ENCODE data around the gene SERPINF2.
"Not testable (repeated sequence)": the region's sequence is repeated elsewhere in the genome, so short reads cannot be mapped to it uniquely, and the experiment has no call there.

Gene SERPINF2

GRCh38 chr17:1730326-1731193, 12.1 kb upstream of the SERPINF2 start:
- in situ Hi-C loops (cut with HindIII; ENCODE audit: low pct_ligation_motif_present, low pct_unique_long_range_greater_than_20kb, low sequenced_read_pairs), result loop anchor here (10.0 kb wide), 1 partner anchor 54 kb away; no protein-coding TSS in a partner anchor
- DNase-seq, result peak; percentile 79

DNA sequence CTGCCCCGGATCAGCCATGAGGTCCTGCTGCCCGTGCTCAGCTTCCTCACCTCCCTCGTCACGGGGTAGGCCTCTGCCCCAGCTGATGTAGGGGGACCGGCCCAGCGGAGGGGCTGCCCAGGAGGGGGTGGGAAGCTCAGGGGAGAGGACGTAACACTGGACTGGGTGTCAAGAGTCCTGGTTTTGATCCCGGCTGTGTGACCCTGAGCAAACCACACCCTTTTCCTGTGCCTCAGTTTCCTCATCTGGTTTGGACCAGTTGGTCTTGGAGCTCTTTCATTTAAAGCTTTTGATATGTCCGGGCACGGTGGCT, 11.5 kb upstream of the SERPINF2 start:
- DNase-seq, result no peak

DNA sequence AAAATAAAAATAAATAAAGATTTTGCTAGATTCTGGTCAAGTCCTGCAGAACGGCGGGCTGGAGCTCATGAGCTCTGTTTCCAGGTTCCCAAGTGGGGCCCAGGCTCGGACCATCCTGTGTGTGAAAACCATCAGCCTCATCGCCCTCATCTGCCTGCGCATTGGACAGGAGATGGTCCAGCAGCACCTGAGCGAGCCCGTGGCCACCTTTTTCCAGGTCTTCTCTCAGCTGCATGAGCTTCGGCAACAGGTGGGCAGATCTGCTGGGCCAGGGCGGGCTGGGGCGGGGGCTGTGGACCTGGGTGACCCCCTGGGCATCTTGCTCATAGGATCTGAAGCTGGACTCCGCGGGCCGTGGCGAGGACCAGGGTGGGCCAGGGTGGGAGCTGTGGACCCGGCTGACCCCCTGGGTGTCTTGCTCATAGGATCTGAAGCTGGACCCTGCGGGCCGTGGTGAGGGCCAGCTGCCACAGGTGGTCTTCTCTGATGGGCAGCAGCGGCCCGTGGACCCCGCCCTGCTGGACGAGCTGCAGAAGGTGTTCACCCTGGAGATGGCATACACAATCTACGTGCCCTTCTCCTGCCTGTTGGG, 10.3 kb upstream of the SERPINF2 start:
- in situ Hi-C loops (cut with HindIII; ENCODE audit: low pct_ligation_motif_present, low pct_unique_long_range_greater_than_20kb, low sequenced_read_pairs), result loop anchor here (10.0 kb wide), 1 partner anchor 52 kb away; no protein-coding TSS in a partner anchor

More for the DNA sequence above, 11.5 kb upstream of the SERPINF2 start:
- in situ Hi-C loops (cut with HindIII; ENCODE audit: low pct_ligation_motif_present, low pct_unique_long_range_greater_than_20kb, low sequenced_read_pairs), result loop anchor here (10.0 kb wide), 1 partner anchor 54 kb away; no protein-coding TSS in a partner anchor

GRCh38 chr17:1732833-1733321, 9.8 kb upstream of the SERPINF2 start:
- in situ Hi-C loops (cut with HindIII; ENCODE audit: low pct_ligation_motif_present, low pct_unique_long_range_greater_than_20kb, low sequenced_read_pairs), result loop anchor here (10.0 kb wide), 1 partner anchor 52 kb away; no protein-coding TSS in a partner anchor
- DNase-seq, result no peak

More for the DNA sequence above, 10.3 kb upstream of the SERPINF2 start:
- DNase-seq, result no peak

GRCh38 chr17:1733759-1734158, 8.9 kb upstream of the SERPINF2 start:
- in situ Hi-C loops (cut with HindIII; ENCODE audit: low pct_ligation_motif_present, low pct_unique_long_range_greater_than_20kb, low sequenced_read_pairs), result loop anchor here (10.0 kb wide), 1 partner anchor 51 kb away; no protein-coding TSS in a partner anchor

GRCh38 chr17:1735418-1735817, 7.3 kb upstream of the SERPINF2 start:
- in situ Hi-C loops (cut with HindIII; ENCODE audit: low pct_ligation_motif_present, low pct_unique_long_range_greater_than_20kb, low sequenced_read_pairs), result loop anchor here (10.0 kb wide), 1 partner anchor 49 kb away; no protein-coding TSS in a partner anchor

More at GRCh38 chr17:1733759-1734158, 8.9 kb upstream of the SERPINF2 start:
- no peak for DNase-seq

GRCh38 chr17:1735834-1736347, 6.8 kb upstream of the SERPINF2 start:
- in situ Hi-C loops (cut with HindIII; ENCODE audit: low pct_ligation_motif_present, low pct_unique_long_range_greater_than_20kb, low sequenced_read_pairs), result loop anchor here (10.0 kb wide), 1 partner anchor 49 kb away; no protein-coding TSS in a partner anchor
- DNase-seq, result no peak

More at GRCh38 chr17:1735418-1735817, 7.3 kb upstream of the SERPINF2 start:
- no peak for DNase-seq

GRCh38 chr17:1736348-1737281, 6.1 kb upstream of the SERPINF2 start:
- in situ Hi-C loops (cut with HindIII; ENCODE audit: low pct_ligation_motif_present, low pct_unique_long_range_greater_than_20kb, low sequenced_read_pairs), result loop anchor here (10.0 kb wide), 1 partner anchor 48 kb away; no protein-coding TSS in a partner anchor
- DNase-seq, result peak; percentile 44

DNA sequence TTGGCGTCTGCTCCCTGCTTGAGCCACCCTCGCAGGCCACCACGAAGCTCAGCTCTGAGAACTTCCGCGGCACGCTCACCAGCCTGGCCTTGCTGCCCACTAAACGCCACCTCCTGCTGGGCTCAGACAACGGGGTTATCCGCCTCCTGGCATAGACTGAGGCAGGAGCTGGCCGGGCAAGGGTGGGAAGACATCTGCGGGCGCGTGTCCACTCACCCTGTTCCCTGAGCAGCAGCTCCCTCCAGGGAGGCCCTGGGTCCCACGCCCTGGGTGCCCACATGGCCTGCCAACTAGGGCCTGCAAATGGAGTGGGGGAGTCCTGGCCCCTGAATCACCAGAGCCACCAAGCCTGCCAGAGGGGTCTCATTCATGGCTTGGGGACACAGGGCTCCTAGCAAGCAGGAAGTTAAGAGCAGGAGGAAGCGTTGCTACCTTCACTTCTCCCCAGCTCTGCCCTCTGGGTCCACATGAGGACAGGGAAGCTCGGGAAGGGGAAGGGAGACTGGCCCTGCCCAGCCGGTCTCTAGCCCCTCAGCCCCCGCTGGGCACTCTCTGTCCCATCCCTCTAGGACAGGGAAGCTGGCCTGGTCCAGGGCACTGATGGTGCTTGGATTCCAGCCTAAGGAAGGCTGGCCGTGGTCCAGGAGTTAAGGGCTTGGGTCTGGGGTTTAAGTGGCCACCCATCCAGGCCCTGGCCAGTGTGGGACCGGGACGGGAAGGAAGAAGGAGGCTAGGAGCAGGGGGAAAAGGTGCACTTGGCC, 5.0 kb upstream of the SERPINF2 start:
- no peak for DNase-seq
- in situ Hi-C loops (cut with HindIII; ENCODE audit: low pct_ligation_motif_present, low pct_unique_long_range_greater_than_20kb, low sequenced_read_pairs), result loop anchor here (10.0 kb wide), 1 partner anchor 47 kb away; no protein-coding TSS in a partner anchor

- in situ Hi-C loops (cut with HindIII; ENCODE audit: low pct_ligation_motif_present, low pct_unique_long_range_greater_than_20kb, low sequenced_read_pairs); DNase-seq: not testable (repeated sequence)
Measured at GRCh38 chr17:1741899-1742298, 772 bp upstream of the SERPINF2 start.

GRCh38 chr17:1743088-1743439, 393 bp downstream of the SERPINF2 start:
- no peak for DNase-seq
- in situ Hi-C loops (cut with HindIII; ENCODE audit: low pct_ligation_motif_present, low pct_unique_long_range_greater_than_20kb, low sequenced_read_pairs), result no loop called here

DNA sequence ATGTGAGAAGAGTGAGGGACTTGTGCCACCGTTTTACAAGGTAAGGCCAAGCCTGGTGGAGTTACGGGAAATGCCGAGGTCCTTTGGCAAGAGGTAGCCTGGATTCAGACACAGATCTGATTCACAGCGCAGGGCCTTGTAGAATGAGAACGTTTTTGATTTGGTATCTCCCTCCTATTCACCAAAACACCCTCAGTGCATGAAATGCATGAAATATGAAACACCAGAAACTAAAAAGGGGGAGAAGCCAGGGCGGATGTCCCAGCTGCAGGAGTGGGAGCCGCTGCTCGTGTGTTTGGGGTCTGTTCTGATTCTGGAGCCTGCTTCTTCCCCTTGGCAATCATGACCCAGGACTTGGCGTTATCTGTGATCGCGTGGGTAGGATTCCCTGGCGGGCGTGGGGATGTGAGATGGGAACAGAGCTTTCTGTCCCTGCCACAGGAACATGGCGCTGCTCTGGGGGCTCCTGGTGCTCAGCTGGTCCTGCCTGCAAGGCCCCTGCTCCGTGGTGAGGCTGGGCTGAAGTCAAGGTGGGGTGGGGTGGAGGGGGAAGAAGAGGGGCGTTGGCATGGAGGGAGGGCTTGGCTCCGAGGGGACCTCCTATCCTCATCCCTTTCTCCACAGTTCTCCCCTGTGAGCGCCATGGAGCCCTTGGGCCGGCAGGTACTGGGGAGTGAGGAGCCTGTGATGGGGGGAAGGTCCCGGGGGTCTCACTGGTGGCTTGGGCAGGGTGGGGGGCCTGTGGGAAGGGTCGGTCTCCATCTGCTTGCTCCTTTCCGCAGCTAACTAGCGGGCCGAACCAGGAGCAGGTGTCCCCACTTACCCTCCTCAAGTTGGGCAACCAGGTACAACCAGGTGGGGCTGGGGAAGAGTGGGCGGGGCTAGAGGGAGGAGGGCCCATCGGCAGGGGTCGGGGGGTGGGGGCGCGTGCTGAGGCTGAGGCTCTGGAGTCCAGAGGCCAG, 2.2 kb downstream of the SERPINF2 start:
- in situ Hi-C loops (cut with HindIII; ENCODE audit: low pct_ligation_motif_present, low pct_unique_long_range_greater_than_20kb, low sequenced_read_pairs), result no loop called here
- DNase-seq, result no peak

DNA sequence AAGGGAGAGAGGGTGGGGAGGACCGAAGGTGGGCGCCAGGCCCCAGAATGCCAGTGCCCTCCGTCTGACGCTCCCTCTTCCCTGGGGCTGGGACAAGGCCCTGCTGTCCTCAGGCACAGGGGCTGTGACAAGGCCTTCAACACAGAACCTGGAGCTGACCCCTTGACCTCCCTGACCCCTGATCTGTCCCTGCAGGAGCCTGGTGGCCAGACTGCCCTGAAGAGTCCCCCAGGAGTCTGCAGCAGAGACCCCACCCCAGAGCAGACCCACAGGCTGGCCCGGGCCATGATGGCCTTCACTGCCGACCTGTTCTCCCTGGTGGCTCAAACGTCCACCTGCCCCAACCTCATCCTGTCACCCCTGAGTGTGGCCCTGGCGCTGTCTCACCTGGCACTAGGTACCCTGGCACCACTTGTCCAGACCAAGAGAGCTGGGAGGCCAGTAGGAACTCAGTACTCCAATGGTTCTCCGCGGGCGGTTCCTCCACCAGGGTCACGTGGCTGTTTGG, 2.9 kb downstream of the SERPINF2 start:
- DNase-seq, result no peak
- in situ Hi-C loops (cut with HindIII; ENCODE audit: low pct_ligation_motif_present, low pct_unique_long_range_greater_than_20kb, low sequenced_read_pairs), result no loop called here

- in situ Hi-C loops (cut with HindIII; ENCODE audit: low pct_ligation_motif_present, low pct_unique_long_range_greater_than_20kb, low sequenced_read_pairs), result no loop called here
- DNase-seq, result no peak
Measured at GRCh38 chr17:1746975-1747543, 4.4 kb downstream of the SERPINF2 start.

GRCh38 chr17:1750628-1751027, 8.0 kb downstream of the SERPINF2 start:
- in situ Hi-C loops (cut with HindIII; ENCODE audit: low pct_ligation_motif_present, low pct_unique_long_range_greater_than_20kb, low sequenced_read_pairs), result no loop called here
- no peak for DNase-seq

All from ACHN (cell line).